Coronary artery (tissue), 2 donors: ENCODE results near the gene UBR4.

ENCODE experiments used
- DNase-seq: peaks from one replicate; pipeline ENCODE4 v3.0.0-alpha.2; 2017; ENCODE audit warnings: low spot score
- H3K27ac ChIP-seq, 2 donors: fragments of 200-600 bp; sonication (generic); one replicate each; pipeline ENCODE4 v1.5.1; 2016 to 2019
- H3K4me3 ChIP-seq: fragments of 200-600 bp; sonication (generic); 2 replicates; pipeline ENCODE4 v1.5.1; 2016; ENCODE audit warnings: mild to moderate bottlenecking, moderate library complexity
- CTCF ChIP-seq: fragments of 200-600 bp; sonication (generic); IDR thresholded peaks from one replicate; pipeline ENCODE4 v1.5.1; 2019; ENCODE audit warnings: antibody characterized with exemption

Gene UBR4

GRCh38 chr1:19096036-19096833, 113.8 kb downstream of the UBR4 start:
- no peak for DNase-seq
- H3K4me3 ChIP-seq = no peak overlapping the region
- H3K27ac ChIP-seq = no peak overlapping the region
- TF ChIP-seq CTCF = peak; percentile 43

- no peak for TF ChIP-seq CTCF
Observed at GRCh38 chr1:19091196-19091953, 118.7 kb downstream of the UBR4 start.

GRCh38 chr1:19089524-19089923, 120.5 kb downstream of the UBR4 start:
- H3K27ac ChIP-seq = no peak overlapping the region

More at GRCh38 chr1:19091196-19091953, 118.7 kb downstream of the UBR4 start:
- H3K27ac ChIP-seq = no peak overlapping the region
- no peak overlapping the region for H3K4me3 ChIP-seq
- no peak for DNase-seq

GRCh38 chr1:19088717-19089442, 121.2 kb downstream of the UBR4 start:
- H3K27ac ChIP-seq = no peak overlapping the region

More at GRCh38 chr1:19089524-19089923, 120.5 kb downstream of the UBR4 start:
- no peak overlapping the region for H3K4me3 ChIP-seq
- DNase-seq = no peak
- TF ChIP-seq CTCF = no peak

GRCh38 chr1:19087737-19088594, 122.1 kb downstream of the UBR4 start:
- Histone ChIP-seq H3K4me3 (no peak overlapping the region), H3K27ac (no peak overlapping the region)
- DNase-seq = no peak
- TF ChIP-seq CTCF = no peak

More at GRCh38 chr1:19088717-19089442, 121.2 kb downstream of the UBR4 start:
- no peak overlapping the region for H3K4me3 ChIP-seq
- TF ChIP-seq CTCF = no peak
- DNase-seq = no peak

GRCh38 chr1:19087017-19087736, 122.9 kb downstream of the UBR4 start:
- no peak overlapping the region for H3K4me3 ChIP-seq
- no peak for DNase-seq
- no peak for TF ChIP-seq CTCF
- no peak overlapping the region for H3K27ac ChIP-seq
